ENCODE data around the gene MAPKAP1.

DNA sequence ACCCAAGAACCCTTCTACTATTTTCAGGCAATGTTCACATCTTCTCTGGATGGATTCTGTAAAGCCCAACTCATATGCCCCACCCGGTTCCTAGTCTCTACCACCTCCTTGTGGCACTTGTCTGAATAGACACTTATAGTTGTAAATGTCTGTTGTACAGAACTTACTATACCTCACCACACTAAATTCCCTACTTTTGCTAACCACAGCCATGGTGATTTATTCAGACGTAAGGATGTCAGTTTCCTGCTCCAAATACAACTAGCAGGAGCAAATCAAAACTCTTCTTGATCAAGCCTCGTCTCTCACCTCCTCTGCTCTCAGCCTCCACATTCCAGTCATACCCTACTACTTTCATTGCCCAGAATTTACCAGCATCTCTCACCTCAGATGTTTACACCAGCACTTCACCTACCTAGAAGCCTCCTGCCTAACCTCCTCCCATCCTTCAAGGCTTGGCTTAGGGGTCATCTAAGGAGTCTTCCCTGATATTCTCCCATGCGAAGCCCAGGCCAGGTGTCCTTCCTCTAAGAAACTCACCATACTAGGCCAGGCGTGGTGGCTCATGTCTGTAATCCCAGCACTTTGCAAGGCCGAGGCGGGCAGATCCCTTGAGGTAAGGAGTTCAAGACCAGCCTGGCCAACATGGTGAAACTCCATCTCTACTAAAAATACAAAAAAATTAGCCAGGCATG, 75.5 kb downstream of the MAPKAP1 start:
- TF ChIP-seq POLR2AphosphoS5 (IDR thresholded peaks at IDR 0.05; ENCODE audit: borderline replicate concordance, low read depth, low read length), result no peak
- no peak for TF ChIP-seq EZH2 (IDR thresholded peaks at IDR 0.05)
